GM19025 (cell line): ENCODE results near the gene VASP.

ENCODE experiments used
- ATAC-seq: cut with Tn5 transposase; IDR thresholded peaks from one replicate; pipeline ENCODE4 v1.9.1; 2021; ENCODE audit warnings: mild to moderate bottlenecking, low read depth, moderate library complexity; ENCODE audit not compliant: unreplicated experiment

The VASP gene

GRCh38 chr19:45473682-45474605, 33.3 kb upstream of the VASP start:
- ATAC-seq, result no peak

GRCh38 chr19:45474606-45475521, 32.4 kb upstream of the VASP start:
- ATAC-seq, result no peak

DNA sequence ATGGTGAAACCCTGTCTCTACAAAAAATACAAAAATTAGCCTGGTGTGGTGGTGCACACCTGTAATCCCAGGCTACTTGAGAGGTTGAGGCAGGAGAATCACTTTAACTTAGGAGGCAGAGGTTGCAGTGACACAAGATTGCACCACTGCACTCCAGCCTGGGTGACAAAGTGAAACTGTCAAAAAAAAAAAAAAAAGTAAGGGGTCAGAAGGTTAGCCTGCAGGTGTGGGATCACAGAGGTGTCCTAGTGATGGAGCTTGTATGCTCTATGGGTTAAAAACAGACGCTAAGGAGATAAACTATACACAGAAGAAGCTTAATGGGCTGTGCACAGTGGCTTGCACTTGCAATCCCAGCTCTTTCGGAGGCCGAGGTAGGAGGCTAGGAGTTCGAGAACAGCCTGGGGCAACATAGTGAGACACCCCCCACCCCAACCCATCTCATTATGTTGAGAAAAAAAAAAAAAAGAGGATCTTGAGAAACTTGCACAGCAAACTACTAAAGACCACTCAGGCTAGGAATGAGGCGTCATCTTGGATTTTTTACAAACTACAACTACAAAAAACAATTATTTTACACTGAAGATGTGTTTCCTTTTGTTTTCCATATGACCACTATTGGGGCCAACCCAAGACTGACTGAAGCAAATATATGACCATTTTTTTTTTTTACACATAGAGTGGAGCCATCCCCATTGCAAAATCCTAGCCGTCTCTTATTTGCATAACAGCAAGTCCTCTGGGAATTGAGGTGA, 31.6 kb upstream of the VASP start:
- no peak for ATAC-seq

GRCh38 chr19:45476304-45476703, 31.0 kb upstream of the VASP start:
- no peak for ATAC-seq

GRCh38 chr19:45477186-45477585, 30.1 kb upstream of the VASP start:
- no peak for ATAC-seq

DNA sequence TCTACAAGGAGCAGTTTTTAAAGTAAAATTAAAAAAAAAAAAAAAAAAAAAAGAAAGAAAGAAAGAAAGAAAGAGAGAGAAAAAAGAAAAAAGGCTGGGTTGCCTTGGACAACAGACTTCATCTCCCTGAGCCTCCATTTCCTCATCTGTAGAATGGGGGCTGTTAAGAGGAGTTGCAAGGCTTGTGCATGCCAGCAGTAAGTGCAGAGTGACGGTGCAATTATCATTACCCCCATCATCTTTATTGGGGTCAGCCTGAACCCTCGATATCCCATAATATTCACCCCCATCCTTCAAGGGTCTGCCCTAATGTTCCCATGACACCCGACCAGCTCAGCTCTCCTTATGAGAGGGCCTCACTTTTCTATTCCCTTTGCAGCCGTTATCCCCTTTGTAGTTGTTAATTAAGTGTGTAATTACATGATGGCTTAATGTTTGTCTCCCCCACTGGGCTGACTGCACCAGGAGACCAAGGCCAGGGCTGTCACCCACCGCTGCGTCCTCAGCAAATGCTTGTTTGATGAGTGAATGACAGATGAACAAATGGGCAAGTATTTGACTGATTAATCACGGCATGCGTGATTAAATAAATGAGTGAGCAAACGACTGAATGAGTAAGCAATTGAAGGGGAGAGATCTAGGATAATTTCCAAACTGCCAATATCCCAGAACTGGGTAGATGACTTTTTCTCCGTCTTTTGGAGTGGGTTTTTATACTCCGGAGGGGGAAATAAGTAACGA, 29.4 kb upstream of the VASP start:
- no peak for ATAC-seq

DNA sequence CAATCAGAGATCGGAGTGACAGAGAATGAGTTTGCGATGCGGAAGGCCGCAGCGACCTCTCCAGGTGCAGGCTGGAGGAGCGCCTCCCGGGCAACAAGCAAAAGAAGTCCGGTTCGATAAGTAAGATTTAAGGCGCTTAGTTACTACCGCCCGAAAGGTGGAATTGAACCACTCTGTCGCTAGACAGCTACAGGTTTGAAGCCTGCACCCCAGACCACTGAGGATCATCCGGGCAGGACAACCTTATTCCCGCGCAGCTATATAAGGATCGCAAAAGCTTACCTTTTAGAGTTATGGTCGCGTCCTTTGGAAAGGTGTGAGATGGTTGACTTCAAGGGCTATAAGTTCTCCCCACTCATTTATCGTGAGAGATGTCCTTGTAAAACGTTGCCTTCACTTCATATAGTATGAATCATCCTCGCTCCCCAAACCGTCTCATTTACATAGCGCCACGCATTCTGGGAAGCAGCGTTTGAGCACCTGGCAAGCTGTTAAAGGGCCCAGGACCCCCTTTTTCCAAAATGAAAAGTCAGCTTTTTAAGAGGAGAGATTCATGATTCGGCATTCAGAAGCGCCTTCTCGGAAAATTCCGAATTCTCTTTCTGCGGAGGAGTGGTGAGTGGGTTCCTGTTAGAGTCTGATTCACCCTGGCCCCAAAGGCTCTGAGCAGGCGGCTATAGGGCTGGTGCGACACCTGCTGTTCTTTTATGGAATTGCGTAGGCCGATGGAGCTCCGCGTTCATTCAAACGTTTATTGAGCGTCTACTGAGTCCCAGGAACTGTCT, 28.6 kb upstream of the VASP start:
- ATAC-seq, result peak; percentile 74

DNA sequence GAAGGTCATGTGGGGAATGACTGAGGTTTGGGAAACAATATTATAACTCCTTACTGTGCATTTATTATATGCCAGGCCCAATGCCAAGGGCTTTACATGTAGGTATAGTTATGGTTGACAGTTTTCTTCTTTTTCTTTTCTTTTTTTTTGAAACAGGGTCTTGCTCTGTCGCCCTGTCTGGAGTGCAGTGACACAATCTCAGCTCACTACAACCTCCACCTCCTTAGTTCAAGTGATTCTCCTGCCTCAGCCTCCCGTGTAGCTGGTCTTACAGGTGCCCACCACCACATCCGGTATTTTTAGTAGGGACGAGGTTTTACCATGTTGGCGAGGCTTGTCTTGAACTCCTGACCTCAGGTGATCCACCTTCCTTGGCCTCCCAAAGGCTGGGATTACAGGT, 24.2 kb upstream of the VASP start:
- ATAC-seq, result no peak

GRCh38 chr19:45484273-45484945, 22.9 kb upstream of the VASP start:
- no peak for ATAC-seq

GRCh38 chr19:45485305-45486077, 21.8 kb upstream of the VASP start:
- ATAC-seq, result peak; percentile 94

- ATAC-seq, result no peak
Measured at GRCh38 chr19:45488708-45489107, 18.6 kb upstream of the VASP start.

GRCh38 chr19:45489216-45489855, 17.9 kb upstream of the VASP start:
- ATAC-seq, result no peak

GRCh38 chr19:45492137-45492626, 15.1 kb upstream of the VASP start:
- no peak for ATAC-seq

DNA sequence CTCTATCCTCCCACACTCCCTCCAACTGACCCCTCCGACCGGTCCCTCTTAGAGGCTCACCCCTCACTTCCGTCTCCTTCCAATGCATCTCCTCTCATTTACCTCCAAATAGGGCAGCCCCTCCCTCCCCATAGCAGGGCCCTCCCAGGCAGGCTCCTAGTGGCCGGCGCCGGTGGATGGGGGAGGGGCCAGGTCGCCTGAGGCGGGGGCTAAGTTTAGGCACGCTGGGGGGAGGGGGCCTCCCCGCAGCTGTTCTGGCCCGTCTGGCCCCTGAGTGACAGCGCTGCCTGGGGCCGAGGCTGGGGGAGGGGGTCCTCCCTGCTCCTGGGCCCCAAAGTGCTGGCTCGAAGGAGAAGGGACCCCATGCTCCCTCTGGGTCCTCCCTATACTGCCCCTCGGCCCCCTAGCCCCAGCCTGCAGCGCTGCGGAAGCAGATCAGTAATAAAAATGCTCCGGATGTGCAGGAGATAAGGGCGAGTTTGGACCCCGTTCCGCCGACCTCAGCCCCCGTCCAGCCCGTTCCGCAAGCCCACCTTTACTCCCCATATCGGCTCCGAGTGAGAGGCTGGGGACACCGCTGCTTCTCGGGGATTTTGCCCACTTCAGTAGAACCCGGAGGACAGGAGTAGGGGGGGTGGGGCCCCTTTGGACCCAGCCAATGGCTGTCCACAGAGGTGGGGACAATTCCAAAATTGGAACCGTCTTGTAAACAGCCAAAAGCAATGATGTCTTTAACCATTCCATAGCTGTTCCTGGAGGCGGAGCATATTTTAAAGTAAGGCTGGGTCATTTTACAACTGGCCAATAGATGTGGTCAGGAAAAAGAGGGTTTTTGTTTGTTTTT, 14.4 kb upstream of the VASP start:
- ATAC-seq, result no peak

- no peak for ATAC-seq
Measured at GRCh38 chr19:45494261-45494916, 12.9 kb upstream of the VASP start.

- ATAC-seq, result no peak
Measured at GRCh38 chr19:45495178-45495577, 12.1 kb upstream of the VASP start.
